Fibroblast of lung (primary cell): ENCODE results near the gene COMT. TPM values are rescaled to one million over a fixed set of nuclear protein-coding genes. Genes with fewer than 3 reads are reported as not detected.
"Not testable (repeated sequence)": the region's sequence is repeated elsewhere in the genome, so short reads cannot be mapped to it uniquely, and the experiment has no call there.

Experiments used
- DNase-seq, 2 donors: peaks; one replicate each; pipeline versions ENCODE4 v3.0.0 to v3.0.0-alpha.2; 2010; ENCODE audit warnings: low read depth in 2 of 2
- H2AFZ ChIP-seq: 2 replicates; pipeline ENCODE4 v1.5.1; 2012; ENCODE audit warnings: low read length, control low read depth, inconsistent platforms
- H3K27ac ChIP-seq: 2 replicates; pipeline ENCODE4 v1.5.1; 2011; ENCODE audit warnings: low read length, control low read depth; ENCODE audit not compliant: insufficient read depth
- H3K27me3 ChIP-seq: 2 replicates; pipeline ENCODE4 v1.5.1; 2011; ENCODE audit warnings: mild to moderate bottlenecking, low read length; ENCODE audit not compliant: control insufficient read depth, insufficient read depth
- H3K36me3 ChIP-seq: 2 replicates; pipeline ENCODE4 v1.5.1; 2011; ENCODE audit warnings: low read length; ENCODE audit not compliant: control insufficient read depth, insufficient read depth
- H3K4me1 ChIP-seq: 2 replicates; pipeline ENCODE4 v1.5.1; 2011; ENCODE audit warnings: low read length; ENCODE audit not compliant: control insufficient read depth, insufficient read depth; ENCODE audit errors: extremely low read depth
- H3K4me2 ChIP-seq: 2 replicates; pipeline ENCODE4 v1.5.1; 2011; ENCODE audit warnings: low read length, control low read depth; ENCODE audit not compliant: insufficient read depth; ENCODE audit errors: extremely low read depth
- H3K4me3 ChIP-seq, 4 experiments: fragments of 200-600 bp in 1 of 4; sonication (generic) in 1 of 4; replicated peaks in 1 of 4; 2 replicates each; pipeline ENCODE4 v1.5.1; 2011 to 2016; ENCODE audit warnings: low read length in 4 of 4, low read depth in 3 of 4, mild to moderate bottlenecking in 3 of 4, control low read depth in 2 of 4, inconsistent platforms in 1 of 4, mixed read lengths in 1 of 4; ENCODE audit not compliant: insufficient read depth in 1 of 4; ENCODE audit errors: control extremely low read depth in 1 of 4
- H3K79me2 ChIP-seq: 2 replicates; pipeline ENCODE4 v1.5.1; 2012; ENCODE audit warnings: mild to moderate bottlenecking, low read length, inconsistent platforms; ENCODE audit not compliant: control insufficient read depth, insufficient read depth
- H3K9ac ChIP-seq: 2 replicates; pipeline ENCODE4 v1.5.1; 2011; ENCODE audit warnings: mild to moderate bottlenecking, low read length, control low read depth; ENCODE audit not compliant: insufficient read depth
- H3K9me3 ChIP-seq: 2 replicates; pipeline ENCODE4 v1.5.1; 2012; ENCODE audit warnings: low read depth, low read length; ENCODE audit not compliant: control insufficient read depth, insufficient read depth
- H4K20me1 ChIP-seq: 2 replicates; pipeline ENCODE4 v1.5.1; 2011; ENCODE audit warnings: low read length; ENCODE audit not compliant: control insufficient read depth, insufficient read depth; ENCODE audit errors: extremely low read depth
- EZH2 ChIP-seq: IDR thresholded peaks from 2 replicates; pipeline ENCODE4 v1.5.1; 2012; ENCODE audit warnings: low read length, control low read depth, mild to moderate bottlenecking; ENCODE audit errors: missing control alignments
- polyA plus RNA-seq, 2 donors: library from polyadenylated mRNA; depleted of rRNA in 1 of 2; stranded (reverse) in 1 of 2; unstranded in 1 of 2; fragments of >200 nt; gene quantifications; 2 replicates each; pipeline ENCODE4 v1.2.1, GENCODE V29; 2011 to 2012; ENCODE audit warnings: missing spikeins in 1 of 2
- total RNA-seq: library from RNA; depleted of rRNA; stranded (reverse); fragments of >200 nt; gene quantifications from 2 replicates; pipeline ENCODE4 v1.2.1, GENCODE V29; 2014
- TF ChIP-seq, protein P1 (sequence below), 2 donors: IDR thresholded peaks in 1 of 2; conservative IDR thresholded peaks in 1 of 2; 1 replicate in 1 of 2; 2 replicates in 1 of 2; pipeline ENCODE4 v1.5.1; 2011 to 2012; ENCODE audit warnings: low read length in 2 of 2, control low read depth in 1 of 2, inconsistent platforms in 1 of 2, low read depth in 1 of 2, mild to moderate bottlenecking in 1 of 2

The COMT gene
- total and polyA plus RNA-seq, 2 donors (not counting 1 experiment from before 2014, with no cell fraction given): 208 to 305 TPM

DNA sequence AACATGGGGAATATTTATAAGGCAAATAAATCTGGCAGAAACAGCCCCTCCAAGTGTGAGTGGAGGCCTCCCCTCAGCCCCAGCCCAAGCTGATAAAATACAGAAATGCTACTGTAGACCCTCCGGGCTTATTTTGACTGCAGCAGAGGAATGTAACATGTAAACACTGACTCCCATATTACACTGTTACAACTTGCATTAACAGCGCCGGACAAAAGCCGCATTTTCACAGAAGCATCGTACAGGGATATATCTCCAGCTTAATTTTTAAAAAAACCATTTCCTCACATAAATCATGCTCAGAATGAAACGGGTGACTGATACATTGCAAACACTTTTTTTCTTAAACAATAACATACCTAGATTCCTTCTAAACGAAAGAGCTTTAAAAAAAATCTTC is 36.6 kb upstream of the COMT start:
- H4K20me1 ChIP-seq: no peaks in the 10 kb centered on the region
- H3K36me3 ChIP-seq: peaks cover 2% of the 10 kb centered on the region
- H3K27ac ChIP-seq: no peak overlapping the region
- no peak for DNase-seq
- TF ChIP-seq, protein P1, sequence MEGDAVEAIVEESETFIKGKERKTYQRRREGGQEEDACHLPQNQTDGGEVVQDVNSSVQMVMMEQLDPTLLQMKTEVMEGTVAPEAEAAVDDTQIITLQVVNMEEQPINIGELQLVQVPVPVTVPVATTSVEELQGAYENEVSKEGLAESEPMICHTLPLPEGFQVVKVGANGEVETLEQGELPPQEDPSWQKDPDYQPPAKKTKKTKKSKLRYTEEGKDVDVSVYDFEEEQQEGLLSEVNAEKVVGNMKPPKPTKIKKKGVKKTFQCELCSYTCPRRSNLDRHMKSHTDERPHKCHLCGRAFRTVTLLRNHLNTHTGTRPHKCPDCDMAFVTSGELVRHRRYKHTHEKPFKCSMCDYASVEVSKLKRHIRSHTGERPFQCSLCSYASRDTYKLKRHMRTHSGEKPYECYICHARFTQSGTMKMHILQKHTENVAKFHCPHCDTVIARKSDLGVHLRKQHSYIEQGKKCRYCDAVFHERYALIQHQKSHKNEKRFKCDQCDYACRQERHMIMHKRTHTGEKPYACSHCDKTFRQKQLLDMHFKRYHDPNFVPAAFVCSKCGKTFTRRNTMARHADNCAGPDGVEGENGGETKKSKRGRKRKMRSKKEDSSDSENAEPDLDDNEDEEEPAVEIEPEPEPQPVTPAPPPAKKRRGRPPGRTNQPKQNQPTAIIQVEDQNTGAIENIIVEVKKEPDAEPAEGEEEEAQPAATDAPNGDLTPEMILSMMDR (conservative IDR thresholded peaks at IDR 0.05 in 1 of 2, IDR thresholded peaks at IDR 0.05 in 1 of 2; ENCODE audit: low read depth in 1 of 2, low read length in 2 of 2): no peak
- no peak for TF ChIP-seq EZH2
- H2AFZ ChIP-seq: no peak overlapping the region
- peaks cover 3% of the 10 kb centered on the region for H3K4me1 ChIP-seq
- no peak overlapping the region for H3K9ac ChIP-seq
- H3K4me2 ChIP-seq: no peak overlapping the region
- no peaks in the 10 kb centered on the region for H3K79me2 ChIP-seq
- H3K4me3 ChIP-seq: no peak overlapping the region
- no peaks in the 10 kb centered on the region for H3K9me3 ChIP-seq
- no peaks in the 10 kb centered on the region for H3K27me3 ChIP-seq

DNA sequence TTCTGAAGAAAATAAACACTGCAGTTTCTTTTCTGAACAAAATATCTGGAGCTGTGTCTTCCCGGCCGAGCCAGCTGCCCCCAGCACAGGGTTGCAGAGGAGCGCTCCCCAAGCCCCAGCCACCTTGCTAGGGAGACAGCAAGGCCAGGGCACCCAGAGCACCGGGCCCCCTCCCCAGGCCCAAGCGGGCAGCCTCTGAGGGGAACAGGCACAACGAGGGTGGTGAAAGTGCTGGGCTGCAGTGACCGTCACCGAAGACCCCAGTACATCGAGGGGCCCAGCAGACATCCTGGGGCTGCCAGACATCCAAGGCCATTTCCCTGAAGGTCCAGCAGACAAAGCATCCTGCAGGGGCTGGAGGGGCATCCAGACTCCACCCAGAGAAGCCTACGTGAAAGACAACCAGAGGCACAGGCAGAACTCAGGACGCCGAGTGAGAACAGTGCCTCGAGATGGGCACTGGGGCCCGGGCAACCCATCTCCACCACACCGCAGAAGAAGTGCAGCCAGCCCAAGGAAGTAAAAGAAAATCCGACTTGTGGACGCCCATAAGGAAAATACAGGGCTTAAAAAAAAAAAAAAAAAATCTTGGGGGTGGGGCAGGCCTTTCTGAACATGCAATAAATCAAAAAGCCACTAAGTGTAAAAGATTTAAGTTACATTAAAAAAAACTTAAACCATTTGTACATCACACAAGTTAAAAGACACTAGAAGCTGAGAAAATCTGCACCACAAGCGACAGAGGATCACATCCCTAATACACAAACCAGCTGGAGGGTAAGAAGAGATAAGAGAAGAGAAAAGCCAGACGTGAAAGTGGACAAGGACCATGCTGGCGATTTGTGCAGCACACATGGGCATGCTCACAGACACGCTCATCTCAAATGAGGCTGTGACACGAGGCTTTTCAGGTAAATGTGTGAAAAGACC is 36.0 kb upstream of the COMT start:
- Histone ChIP-seq H3K4me1 (peaks cover 3% of the 10 kb centered on the region), H3K27me3 (no peaks in the 10 kb centered on the region), H2AFZ (no peak overlapping the region), H3K27ac (no peak overlapping the region), H3K4me3 (no peak overlapping the region), H4K20me1 (no peaks in the 10 kb centered on the region), H3K9ac (no peak overlapping the region), H3K4me2 (no peak overlapping the region), H3K36me3 (peaks cover 2% of the 10 kb centered on the region), H3K9me3 (no peaks in the 10 kb centered on the region), H3K79me2 (no peaks in the 10 kb centered on the region)
- DNase-seq: no peak
- TF ChIP-seq EZH2: no peak
- TF ChIP-seq, protein P1 (conservative IDR thresholded peaks at IDR 0.05 in 1 of 2, IDR thresholded peaks at IDR 0.05 in 1 of 2; ENCODE audit: low read depth in 1 of 2, low read length in 2 of 2): no peak

DNA sequence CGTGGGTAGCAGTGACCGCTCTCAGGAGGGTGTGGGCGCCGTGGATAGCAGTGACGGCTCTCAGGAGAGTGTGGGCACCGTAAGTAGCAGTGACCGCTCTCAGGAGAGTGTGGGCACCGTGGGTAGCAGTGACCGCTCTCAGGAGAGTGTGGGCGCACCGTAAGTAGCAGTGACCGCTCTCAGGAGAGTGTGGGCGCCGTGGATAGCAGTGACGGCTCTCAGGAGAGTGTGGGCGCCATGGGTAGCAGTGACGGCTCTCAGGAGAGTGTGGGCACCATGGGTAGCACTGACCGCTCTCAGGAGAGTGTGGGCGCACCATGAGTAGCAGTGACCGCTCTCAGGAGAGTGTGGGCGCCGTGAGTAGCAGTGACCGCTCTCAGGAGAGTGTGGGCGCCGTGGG is 34.7 kb upstream of the COMT start:
- not testable (repeated sequence) for H3K9me3 ChIP-seq, H3K4me2 ChIP-seq, H3K9ac ChIP-seq, H3K4me3 ChIP-seq, H3K36me3 ChIP-seq, DNase-seq, H3K27me3 ChIP-seq, H2AFZ ChIP-seq, H3K79me2 ChIP-seq, H4K20me1 ChIP-seq, H3K4me1 ChIP-seq, H3K27ac ChIP-seq

DNA sequence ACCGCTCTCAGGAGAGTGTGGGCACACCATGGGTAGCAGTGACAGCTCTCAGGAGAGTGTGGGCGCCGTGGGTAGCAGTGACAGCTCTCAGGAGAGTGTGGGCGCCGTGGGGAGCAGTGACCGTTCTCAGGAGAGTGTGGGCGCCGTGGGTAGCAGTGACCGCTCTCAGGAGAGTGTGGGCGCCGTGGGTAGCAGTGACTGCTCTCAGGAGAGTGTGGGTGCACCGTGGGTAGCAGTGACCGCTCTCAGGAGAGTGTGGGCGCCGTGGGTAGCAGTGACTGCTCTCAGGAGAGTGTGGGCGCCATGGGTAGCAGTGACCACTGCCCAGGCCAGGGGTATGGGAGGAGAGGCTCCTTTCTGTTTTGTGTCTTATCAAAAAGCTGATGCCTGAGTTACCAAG is 33.7 kb upstream of the COMT start:
- not testable (repeated sequence) for H3K9me3 ChIP-seq, DNase-seq

More for the DNA sequence above, 33.7 kb upstream of the COMT start:
- not testable (repeated sequence) for H4K20me1 ChIP-seq, H2AFZ ChIP-seq, H3K27me3 ChIP-seq, H3K4me1 ChIP-seq, H3K36me3 ChIP-seq, H3K4me2 ChIP-seq, H3K4me3 ChIP-seq, H3K27ac ChIP-seq, H3K79me2 ChIP-seq, H3K9ac ChIP-seq
